CD4-positive, alpha-beta T cell treated with Interleukin-17A for 1 hour (primary cell): ENCODE data around the gene SPATS2L.
"Not testable (repeated sequence)": the region's sequence is repeated elsewhere in the genome, so short reads cannot be mapped to it uniquely, and the experiment has no call there.

Experiments
- DNase-seq: peaks from one replicate; pipeline ENCODE4 v3.0.0-alpha.2; 2020

Gene SPATS2L

DNA sequence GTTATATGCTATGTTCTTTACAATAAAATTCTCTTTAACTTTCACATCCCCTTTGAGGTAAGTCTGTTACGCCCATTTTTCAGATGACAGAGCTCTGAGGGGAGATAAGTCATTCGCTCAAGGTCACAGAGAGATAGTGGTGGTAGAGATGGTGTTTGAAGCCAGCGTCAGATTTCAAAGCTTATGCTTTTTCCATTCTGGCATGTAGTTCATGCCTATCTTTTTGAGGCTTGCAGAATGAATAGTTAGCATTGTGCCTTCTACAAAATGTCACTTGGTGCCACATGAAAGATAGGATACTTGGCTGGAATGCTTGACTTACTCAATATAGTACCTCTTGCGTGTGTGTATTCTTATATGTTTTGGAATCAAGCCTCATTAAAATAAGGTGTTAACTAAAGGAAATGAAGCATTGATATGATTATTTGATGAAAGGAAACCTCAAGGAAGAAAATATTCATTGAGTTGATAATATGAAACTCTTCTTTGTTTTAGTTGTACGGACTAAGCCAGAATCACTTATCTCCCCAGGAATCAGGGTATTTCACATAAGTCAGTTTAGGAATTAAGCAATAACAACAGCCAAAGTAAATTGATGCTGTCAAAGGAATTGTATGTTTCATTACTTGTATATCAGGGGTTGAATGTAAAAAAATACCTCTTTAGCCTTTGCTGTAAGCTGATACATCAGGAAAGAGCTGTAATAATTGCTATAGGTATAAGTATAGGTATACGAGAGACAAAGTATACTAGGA lies 15.5 kb downstream of the SPATS2L start:
- DNase-seq = no peak

DNA sequence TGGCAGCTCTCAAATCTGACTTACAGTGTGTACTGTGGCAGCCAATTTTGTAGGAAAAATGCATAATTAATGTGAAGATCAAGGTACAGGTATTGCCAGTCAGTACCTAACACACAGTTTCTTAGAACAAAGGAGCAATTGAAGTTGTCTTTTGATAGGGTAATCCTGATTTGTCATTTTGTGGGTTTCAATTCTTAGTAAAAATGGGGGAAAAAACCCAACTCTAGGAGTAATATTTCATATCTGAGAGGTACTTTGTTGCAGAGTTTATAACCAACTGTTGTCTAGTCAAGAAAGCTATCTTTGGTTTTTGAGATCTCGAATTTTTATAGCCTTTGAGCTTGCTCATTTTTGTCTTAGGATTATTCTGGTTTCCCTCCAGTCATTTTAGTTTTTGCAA lies 16.1 kb downstream of the SPATS2L start:
- DNase-seq = no peak

DNA sequence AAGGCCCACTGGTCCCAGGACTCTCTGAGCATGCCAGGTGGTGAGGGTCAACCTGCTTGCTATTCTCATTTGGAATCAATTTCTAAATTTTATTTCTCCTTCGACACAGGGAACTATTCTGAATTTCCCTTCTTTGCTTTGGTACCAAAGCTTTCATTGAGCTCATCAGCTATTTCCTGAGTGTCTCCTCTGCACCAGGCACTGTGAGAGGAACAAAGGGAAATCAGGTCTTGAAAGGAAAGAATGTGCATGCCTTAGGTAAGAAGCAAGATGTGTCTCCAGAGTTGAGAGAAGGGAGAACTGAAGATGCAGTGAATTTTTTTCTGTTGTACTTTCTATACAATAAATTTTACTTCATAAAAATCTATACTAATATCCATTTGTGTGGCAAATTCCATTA lies 17.9 kb downstream of the SPATS2L start:
- no peak for DNase-seq

DNA sequence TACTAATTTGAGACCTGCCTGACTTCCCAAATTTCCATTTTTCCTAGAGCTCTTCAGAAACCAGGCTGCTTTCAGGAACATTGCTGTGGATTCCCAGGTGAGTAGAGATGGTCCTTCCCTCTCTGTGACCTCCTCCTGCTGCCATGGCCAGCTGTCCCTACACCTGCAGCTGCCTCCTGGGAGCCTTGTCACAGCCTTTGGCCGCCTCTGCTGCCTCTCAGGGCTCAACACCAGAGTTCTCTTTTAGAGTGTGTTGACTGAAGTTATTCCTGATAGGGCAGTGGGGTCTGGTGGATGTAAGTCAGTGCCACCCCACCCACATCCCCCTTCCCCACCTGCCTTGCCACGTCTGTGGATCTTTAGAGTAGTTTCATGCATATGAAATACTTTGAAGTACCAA lies 22.9 kb downstream of the SPATS2L start:
- DNase-seq = no peak

DNA sequence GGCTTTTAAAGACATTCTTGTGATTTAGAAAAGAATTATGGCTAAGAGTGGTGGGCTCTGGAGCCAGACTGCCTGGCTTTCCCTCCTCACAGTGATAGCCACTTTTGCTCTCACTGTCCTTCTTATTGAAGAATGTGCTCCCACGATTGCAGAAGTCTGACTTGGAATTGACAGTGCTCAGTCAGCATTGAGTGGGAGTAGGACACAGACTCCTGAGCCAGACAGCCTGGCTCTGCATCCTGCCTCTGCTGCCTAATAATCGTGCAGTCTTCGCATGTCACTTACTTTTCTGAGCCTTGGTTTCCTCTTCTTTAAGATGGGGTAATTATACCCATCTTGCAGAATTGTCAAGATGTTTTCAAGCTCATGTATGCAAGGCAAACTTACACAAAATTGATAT lies 23.3 kb downstream of the SPATS2L start:
- DNase-seq = no peak

DNA sequence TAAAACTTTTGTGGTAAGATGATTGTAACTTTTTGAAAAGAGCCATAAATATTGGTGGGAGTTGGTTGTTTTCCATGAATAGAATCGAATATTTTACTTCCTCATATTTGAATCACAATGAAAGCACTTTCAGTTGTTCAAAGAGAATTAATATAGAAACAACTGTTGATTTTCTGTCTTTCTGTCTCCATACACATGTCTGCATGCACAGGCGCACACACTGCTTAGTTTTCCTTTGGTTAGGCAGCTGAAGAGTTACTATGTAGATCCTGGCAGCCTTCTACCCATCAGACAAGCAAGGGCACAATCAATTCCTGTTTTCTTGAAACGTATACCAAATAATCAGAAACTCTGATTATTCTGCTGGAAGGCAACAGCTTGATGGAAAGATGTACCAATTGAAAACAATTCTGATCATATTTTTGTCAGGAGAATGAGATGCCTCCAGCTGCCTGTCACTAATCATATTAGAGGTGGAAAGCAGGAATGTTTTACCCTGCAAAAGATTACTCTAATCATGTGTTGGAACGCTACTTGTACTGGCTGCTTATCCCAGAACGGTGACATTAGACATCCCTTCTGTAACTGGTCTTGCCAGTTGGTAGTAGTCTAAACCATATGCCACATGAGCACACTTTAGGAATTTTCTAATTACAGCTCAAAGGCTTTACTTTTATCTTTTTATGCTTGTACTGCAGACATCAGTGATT lies 24.0 kb downstream of the SPATS2L start:
- no peak for DNase-seq

DNA sequence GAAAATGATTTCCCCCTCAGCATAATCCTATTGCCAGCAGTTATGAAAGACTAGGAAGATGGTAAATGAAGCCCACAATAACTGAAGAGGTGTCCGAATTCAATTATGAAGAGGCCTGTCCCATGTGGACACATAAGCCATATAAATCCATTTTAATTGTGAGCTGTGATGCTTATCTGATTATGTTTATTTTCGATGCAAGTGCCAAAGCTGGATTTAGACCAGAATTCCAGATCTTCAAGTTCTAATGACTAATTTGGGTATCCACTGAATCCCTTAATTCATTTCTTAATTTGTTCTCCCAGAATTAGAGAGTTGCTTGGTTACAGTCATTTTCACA lies 24.5 kb downstream of the SPATS2L start:
- DNase-seq = no peak

DNA sequence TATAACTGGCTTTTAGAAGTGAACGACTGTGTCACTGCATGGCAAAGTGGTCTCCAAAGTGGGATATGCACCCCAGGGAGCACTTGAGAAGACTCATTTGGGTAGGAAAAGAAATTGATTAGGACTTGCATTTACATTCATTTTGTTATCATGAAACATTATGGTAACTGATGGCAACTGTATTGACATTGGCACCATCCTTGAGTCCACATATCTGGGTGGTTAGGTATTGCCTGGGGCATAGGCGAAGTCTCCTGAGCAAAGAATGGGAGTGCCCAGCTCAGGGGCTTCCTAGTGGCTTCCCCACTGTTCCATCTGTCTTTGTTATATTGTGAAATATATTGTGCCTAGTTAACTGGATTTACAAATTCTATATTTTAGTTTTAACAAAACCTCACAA lies 29.2 kb downstream of the SPATS2L start:
- no peak for DNase-seq

DNA sequence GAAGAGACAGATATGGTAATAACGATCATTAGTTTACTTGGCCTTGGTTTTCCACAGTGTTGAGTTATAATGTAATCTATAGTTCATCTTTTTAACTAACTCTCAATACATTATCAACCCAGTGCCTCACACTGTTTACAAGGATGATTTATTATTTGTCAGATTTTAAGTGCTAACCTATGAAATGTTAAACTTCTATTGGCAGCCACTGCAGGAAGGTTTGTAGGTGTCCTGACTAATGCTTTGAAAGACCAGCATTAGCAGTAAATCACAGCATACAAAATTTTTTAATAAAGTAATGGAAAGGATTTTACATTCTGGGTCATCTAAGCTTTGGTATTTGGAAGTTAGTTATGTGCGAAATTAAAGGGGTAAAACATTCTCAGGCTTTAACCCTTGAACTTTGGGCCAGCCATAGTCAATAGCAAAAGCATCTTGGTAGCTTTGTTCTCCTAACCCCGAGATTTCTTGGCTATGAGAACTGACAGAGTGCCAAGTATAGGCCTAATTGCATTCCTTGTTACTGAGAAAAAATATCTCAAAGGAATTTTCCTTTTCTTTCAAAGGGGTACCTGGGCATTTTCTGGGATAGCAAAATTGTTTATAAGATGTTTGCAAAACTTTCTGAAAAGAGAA lies 30.6 kb downstream of the SPATS2L start:
- no peak for DNase-seq

DNA sequence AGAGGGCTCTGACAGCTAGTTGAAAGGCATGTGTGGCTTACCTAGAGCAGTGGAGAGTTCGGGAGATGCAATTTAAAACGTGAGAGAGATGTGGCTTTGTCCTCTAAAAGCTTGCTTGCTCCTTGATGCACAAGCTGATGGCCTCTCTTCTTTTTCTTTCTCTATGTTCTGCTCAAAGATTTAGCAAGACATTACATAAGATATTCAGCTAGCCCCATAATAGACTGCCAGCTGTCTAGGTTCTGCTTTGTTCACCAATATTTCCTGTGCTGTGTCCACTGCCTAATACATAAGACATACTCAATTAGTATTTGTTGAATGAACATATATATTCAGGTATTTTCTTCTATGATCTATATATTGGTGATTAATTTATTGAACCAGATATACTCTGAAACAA lies 31.1 kb downstream of the SPATS2L start:
- DNase-seq = no peak

DNA sequence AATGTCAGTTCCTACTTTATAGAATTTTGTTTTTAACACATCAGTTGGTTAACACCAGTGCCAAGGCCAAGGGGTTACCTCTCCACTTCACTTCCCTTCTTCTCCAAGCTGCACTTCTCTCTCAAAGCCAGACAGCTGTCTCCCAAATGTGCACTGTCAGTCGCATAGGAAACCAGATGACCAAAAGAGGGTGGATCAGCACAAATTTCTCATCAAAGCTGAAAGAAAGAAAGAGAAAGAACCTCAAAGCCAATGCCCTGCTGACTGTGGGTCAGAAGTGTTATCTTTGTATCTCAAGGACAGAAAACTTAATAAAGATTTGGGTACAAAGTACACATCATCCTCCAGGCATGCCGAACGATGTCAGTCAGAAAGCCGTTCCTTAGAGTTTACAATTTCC lies 32.2 kb downstream of the SPATS2L start:
- DNase-seq = no peak

DNA sequence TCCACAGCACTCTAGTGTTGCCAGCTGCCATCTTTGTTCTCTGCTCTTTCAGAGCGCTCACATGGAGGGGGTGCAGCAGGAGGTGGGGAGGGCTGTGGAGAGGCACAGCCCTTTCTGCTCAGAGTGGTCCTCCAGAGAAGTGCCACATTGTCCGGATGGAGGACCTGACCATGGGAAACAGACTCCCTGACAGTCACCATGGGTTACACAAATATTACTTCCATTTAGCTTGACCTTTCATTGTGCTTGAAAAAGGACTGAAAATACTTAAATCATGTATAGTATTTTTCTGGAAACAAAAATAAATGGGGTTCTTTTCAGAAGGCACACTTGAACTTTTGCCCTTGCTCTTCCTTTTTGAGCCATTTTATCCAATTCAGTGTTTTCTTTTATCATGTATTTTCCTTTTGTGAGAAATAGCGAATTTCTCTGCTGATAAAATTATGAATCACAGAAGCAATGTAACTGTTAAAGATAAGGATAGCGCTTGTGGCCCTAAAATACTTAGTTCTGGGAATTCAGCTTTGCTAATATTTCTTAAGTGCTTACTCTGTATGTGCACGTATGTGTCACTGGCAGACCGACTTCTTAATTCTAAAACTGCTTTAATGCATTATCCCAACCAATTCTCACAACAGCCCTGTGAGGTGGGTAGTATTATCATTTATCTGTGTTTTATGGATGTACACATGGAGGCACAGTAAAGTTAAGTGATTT lies 34.2 kb downstream of the SPATS2L start:
- no peak for DNase-seq

DNA sequence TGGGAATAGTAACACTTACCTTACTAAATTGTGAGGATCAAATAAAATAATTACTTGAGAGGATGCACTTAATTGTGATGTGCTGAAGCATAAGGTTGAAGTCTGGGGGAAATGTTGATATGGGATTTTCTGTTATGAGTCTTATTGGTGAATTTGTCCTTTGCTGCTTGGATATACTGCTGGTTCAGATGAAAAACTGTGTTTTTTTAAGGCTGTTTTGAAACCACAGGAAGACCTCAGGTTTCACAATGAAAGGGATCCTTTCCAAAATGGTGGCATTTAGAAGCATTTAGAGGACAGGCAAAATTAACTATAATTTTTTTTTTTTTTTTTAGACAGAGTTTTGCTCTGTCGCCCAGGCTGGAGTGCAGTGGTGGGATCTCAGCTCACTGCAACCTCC lies 34.9 kb downstream of the SPATS2L start:
- no peak for DNase-seq

DNA sequence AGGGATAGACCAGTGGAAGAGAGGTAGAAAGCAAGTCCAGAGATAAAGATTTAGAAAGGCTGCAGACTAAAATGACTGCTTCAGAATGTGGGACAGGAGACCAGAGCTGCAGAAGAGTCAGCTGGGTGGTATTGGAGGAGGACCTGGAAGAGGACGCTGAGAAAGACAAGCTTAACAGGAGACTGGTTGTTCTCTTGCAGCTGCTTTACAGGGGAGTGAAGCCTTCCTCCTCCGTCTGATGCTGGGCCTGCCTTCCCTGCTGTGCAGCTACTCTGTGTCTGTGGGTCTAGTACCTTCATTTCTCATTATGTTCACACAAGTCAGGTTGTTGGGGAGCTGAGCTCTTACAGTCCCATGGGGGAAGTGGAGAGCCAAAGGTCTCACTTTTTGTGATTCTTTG lies 35.7 kb downstream of the SPATS2L start:
- no peak for DNase-seq

DNA sequence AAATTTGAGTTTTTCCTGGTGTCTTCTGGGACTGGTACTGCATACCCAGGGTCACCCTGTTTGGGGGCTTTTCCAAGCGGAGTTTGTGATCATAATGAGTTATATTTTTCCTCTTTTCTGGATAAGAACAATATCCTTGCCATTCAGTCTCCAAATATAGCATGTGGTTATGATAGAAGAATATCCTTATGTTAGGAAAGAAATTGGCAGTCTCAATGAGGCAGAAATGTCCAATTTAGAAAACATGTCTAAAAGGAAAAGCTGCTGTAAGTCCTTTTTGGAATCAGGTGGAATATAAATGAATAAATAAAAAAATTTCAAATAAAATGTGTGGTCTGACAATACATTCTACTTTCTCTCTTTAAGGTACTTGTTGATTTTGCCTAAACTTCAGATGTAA lies 36.2 kb downstream of the SPATS2L start:
- no peak for DNase-seq

DNA sequence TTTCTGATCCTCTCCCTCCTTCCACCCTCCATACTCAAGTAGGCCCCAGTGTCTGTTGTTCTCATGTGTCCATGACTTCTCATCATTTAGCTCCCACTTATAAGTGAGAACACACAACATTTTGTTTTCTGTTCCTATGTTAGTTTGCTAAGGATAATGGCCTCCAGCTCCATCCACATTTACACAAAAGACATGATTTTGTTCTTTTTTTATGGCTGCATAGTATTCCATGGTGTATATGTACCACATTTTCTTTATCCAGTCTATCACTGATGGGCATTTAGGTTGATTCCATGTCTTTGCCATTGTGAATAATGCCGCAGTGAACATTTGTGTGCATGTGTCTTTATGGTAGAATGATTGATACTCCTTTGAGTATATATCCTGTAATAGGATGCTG lies 37.7 kb downstream of the SPATS2L start:
- DNase-seq = not testable (repeated sequence)

DNA sequence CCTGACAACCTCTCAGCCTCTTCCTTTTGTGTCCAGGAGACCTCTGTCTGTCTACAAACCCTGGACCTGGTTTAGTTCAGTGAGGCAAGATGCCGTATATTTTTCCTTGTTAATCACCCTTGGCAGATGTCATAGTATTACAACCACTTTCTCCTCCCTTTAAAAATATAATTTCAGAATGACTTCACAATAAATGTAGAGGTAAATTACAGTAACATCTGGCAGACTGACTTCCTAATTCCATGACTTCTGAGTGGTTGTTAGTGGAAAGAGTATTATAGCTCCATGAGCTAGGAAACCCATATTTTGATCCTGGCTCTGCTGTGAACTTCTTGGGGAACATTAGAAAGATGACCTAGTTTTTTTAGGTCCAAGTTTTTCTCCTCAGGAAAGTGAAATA lies 39.5 kb downstream of the SPATS2L start:
- no peak for DNase-seq

DNA sequence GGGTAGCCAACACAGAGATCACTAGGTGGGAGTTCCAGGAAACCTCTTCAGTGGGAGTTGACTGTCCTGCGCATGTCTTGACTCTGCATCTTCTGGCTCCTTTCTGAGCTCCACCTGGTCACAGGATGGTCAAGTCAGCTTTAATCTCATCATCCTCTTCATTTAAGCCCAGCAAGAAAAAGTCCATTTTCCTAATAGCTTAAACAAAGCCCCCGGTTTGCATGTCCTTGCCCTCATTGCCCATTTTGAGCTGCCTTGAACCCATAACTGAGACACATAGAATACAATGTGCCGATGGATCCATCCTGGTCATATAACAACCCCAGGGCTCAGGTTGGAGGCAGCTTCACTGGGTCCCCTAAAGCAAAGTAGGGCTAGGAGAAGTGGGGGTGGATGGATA lies 40.8 kb downstream of the SPATS2L start:
- no peak for DNase-seq

DNA sequence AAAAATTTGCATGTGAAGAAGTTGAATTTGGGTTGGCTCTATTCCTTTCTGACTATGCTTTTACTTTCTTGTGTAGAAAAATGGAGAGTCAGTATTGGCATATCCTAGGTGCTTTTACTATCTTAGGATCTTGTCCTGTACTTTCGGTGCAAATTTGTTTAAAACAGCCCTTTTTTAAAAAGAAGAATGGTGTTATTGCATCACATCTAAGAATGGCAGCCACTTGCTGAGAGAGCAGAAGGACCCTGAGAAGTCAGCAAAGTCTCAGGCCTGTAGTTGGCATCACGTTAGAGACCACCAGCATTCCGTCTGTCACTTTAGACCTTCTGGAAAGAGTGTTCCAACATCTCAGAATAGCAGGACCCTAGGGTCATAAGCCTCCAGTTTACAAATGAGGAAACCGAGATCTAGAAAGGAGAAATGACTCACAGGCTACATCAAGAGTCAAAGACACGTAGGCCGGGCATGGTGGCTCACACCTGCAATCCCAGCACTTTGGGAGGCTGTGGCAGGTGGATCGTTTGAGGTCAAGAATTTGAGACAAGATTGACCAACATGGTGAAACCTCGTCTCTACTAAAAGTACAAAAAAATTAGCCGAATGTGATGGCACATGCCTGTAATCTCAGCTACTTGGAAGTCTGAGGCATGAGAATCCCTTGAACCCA lies 42.5 kb downstream of the SPATS2L start:
- no peak for DNase-seq

DNA sequence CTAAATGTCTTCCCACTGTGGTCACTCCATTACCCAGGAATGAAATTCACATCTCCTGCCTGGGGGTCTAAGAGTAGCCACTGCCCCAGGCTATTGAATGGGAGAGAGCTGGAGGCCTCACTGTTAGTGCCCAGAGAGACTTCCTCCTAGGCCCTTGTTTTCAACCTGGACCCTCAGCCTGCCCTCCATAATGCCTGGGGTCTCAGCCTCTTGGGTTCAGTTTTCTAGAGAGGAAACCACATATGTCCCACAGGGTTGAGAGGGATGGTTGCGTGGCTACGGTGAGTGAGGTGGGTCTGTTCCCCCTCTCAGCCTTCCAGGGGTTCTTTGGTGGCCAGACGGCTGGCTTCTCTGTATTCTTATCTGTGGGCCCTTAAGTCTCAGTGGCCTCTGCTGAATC lies 43.4 kb downstream of the SPATS2L start:
- DNase-seq = no peak

DNA sequence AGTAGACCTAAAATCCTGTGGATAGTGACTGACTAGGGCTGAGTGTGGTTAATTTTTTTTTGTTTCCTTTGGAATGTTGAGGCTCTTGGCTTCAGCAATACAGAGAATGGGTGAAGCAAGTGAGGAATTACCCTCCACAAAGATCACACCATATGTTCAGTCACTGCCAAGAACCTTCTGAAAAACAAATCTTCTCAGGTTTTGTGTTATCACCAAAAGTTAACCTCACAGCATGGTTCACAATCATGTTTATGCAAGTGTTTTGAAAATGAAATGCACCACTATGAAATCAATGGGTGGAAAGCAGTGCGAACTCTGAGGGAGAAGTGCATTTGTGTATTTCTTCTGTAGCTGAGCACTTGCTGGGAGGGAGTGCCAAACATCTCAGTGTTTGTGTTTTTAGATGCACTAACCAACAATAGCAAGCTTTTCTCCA lies 44.4 kb downstream of the SPATS2L start:
- no peak for DNase-seq

DNA sequence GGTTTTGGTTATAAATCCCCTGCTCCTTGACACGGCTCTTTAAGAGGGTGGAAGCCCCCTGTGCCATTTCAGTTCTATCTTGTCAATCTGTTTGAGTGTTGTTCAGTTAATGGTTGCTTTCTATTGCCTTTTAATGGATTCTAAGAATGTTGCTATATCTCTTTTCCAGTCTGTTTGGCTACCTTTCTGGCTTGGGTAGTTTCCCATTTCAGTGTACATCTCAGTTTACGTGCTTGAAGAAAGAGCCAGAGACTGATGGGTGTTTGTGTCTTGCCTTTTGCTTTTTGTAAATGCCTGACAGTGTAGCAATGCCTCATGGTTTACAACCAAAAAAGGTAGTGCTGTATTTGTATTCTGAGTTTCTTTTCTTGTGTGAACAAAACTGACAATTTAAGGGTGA lies 45.3 kb downstream of the SPATS2L start:
- no peak for DNase-seq

DNA sequence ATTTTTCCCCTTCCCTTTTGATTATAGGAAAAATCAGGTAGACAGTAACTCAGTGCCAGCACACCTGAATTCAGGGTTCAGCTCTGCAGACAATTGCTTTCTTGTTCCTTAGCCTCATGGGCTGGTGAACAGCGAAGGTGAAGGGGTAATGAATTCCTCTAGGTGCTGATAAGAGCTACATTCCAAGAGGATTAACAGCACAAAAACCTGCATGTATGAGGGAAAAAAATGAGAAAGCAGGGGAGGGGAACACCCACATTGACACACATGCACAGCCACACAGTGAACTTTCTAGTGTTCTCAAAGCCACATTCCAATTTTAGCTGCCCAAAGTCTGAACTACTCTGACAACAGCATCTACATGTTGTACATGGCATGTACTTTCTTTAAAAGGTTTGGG lies 46.1 kb downstream of the SPATS2L start:
- no peak for DNase-seq
